ENCODE results near the gene PSD.

DNA sequence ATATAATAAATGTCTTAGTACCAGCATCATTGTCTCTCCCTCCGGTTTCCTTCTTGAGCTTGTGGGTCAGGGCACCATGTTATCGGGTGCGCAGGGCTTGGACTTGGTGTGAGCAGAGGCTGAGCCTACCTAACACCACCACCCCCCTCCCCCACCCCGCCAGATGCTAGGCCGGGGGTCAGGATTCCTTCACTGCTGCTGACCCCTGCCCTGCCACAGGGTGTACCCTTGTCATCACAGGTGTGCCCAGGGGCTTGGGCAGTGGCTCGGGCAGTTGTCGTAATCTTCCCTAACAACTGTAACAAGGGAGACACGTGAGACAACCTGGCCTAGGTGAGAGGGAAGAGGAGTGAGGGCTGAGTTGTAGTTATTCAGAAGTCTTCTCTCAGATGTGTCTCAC, 35.7 kb downstream of the PSD start:
- TF ChIP-seq CTCF (conservative IDR thresholded peaks at IDR 0.05 in 1 of 2, IDR thresholded peaks at IDR 0.05 in 1 of 2; ENCODE audit: low read depth in 1 of 2, low read length in 2 of 2) (no peak), EZH2 (IDR thresholded peaks at IDR 0.05; ENCODE audit: low read length, missing control alignments) (no peak)
